Measurements from ENCODE around the gene GPAM. TPM values are rescaled to one million over a fixed set of nuclear protein-coding genes. Genes with fewer than 3 reads are reported as not detected.

Gene GPAM
- total RNA-seq, 2 experiments from 2014 or later = 7.5 to 13.0 TPM

- ChIA-PET CTCF (ENCODE audit: unreplicated experiment) (no interaction called here), POLR2A (no interaction called here)
- no peak for DNase-seq (ENCODE audit: low spot score)
- H4K20me1 ChIP-seq (ENCODE audit: insufficient read depth, low read length) = no peaks in the 10 kb centered on the region
- H3K27ac ChIP-seq (ENCODE audit: low read depth, low read length, poor library complexity, severe bottlenecking) = no peak overlapping the region
- H3K4me3 ChIP-seq (ENCODE audit: low read depth, low read length, poor library complexity, severe bottlenecking) = no peak overlapping the region
- TF ChIP-seq EZH2phosphoT487 (IDR thresholded peaks at IDR 0.05; ENCODE audit: borderline replicate concordance, low read depth, low read length) = no peak
- TF ChIP-seq, protein P1, sequence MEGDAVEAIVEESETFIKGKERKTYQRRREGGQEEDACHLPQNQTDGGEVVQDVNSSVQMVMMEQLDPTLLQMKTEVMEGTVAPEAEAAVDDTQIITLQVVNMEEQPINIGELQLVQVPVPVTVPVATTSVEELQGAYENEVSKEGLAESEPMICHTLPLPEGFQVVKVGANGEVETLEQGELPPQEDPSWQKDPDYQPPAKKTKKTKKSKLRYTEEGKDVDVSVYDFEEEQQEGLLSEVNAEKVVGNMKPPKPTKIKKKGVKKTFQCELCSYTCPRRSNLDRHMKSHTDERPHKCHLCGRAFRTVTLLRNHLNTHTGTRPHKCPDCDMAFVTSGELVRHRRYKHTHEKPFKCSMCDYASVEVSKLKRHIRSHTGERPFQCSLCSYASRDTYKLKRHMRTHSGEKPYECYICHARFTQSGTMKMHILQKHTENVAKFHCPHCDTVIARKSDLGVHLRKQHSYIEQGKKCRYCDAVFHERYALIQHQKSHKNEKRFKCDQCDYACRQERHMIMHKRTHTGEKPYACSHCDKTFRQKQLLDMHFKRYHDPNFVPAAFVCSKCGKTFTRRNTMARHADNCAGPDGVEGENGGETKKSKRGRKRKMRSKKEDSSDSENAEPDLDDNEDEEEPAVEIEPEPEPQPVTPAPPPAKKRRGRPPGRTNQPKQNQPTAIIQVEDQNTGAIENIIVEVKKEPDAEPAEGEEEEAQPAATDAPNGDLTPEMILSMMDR (conservative IDR thresholded peaks at IDR 0.05; ENCODE audit: low read length) = no peak
- H3K9me2 ChIP-seq (ENCODE audit: insufficient read depth, low read length) = no peaks in the 10 kb centered on the region
- H2AFZ ChIP-seq (ENCODE audit: low read length) = no peak overlapping the region
- H3K4me1 ChIP-seq (ENCODE audit: insufficient read depth, low read length, poor library complexity, severe bottlenecking) = no peaks in the 10 kb centered on the region
- no peaks in the 10 kb centered on the region for H3K36me3 ChIP-seq (ENCODE audit: insufficient read depth, low read length)
- H3K79me2 ChIP-seq (ENCODE audit: insufficient read depth, low read depth, low read length) = no peaks in the 10 kb centered on the region
- no peak overlapping the region for H3K4me2 ChIP-seq (ENCODE audit: low read length)
- H3K9me3 ChIP-seq (ENCODE audit: low read length) = no peaks in the 10 kb centered on the region
- no TSS peak for BruUV-seq (replicated peaks)
- intact Hi-C loops (cut with micrococcal nuclease; ENCODE audit: unreplicated experiment) = no loop called here
These were observed 25.4 kb upstream of the GPAM start for GRCh38 chr10:112208997-112209396.

GRCh38 chr10:112208292-112208691 lies 24.7 kb upstream of the GPAM start:
- BruUV-seq (replicated peaks) = no TSS peak
- DNase-seq (ENCODE audit: low spot score) = no peak
- no peaks in the 10 kb centered on the region for H3K79me2 ChIP-seq (ENCODE audit: insufficient read depth, low read depth, low read length)
- H2AFZ ChIP-seq (ENCODE audit: low read length) = no peak overlapping the region
- intact Hi-C loops (cut with micrococcal nuclease; ENCODE audit: unreplicated experiment) = no loop called here
- no peaks in the 10 kb centered on the region for H3K36me3 ChIP-seq (ENCODE audit: insufficient read depth, low read length)
- no peaks in the 10 kb centered on the region for H4K20me1 ChIP-seq (ENCODE audit: insufficient read depth, low read length)
- POLR2A ChIA-PET = interaction anchor here (0.7 kb wide), 1 partner anchor 15 kb away, joined by 3 read pairs; no protein-coding TSS in a partner anchor
- no peaks in the 10 kb centered on the region for H3K9me3 ChIP-seq (ENCODE audit: low read length)
- no peaks in the 10 kb centered on the region for H3K4me1 ChIP-seq (ENCODE audit: insufficient read depth, low read length, poor library complexity, severe bottlenecking)
- TF ChIP-seq EZH2phosphoT487 (IDR thresholded peaks at IDR 0.05; ENCODE audit: borderline replicate concordance, low read depth, low read length) = no peak
- TF ChIP-seq, protein P1 (conservative IDR thresholded peaks at IDR 0.05; ENCODE audit: low read length) = no peak
- H3K4me2 ChIP-seq (ENCODE audit: low read length) = no peak overlapping the region
- no peak overlapping the region for H3K4me3 ChIP-seq (ENCODE audit: low read depth, low read length, poor library complexity, severe bottlenecking)
- CTCF ChIA-PET (ENCODE audit: unreplicated experiment) = no interaction called here
- no peak overlapping the region for H3K27ac ChIP-seq (ENCODE audit: low read depth, low read length, poor library complexity, severe bottlenecking)
- H3K9me2 ChIP-seq (ENCODE audit: insufficient read depth, low read length) = no peaks in the 10 kb centered on the region

GRCh38 chr10:112203328-112204076 lies 19.9 kb upstream of the GPAM start:
- H3K4me3 ChIP-seq (ENCODE audit: low read depth, low read length, poor library complexity, severe bottlenecking) = no peak overlapping the region
- H3K9me2 ChIP-seq (ENCODE audit: insufficient read depth, low read length) = no peaks in the 10 kb centered on the region
- H3K27ac ChIP-seq (ENCODE audit: low read depth, low read length, poor library complexity, severe bottlenecking) = no peak overlapping the region
- BruUV-seq (replicated peaks) = no TSS peak
- no peaks in the 10 kb centered on the region for H3K4me1 ChIP-seq (ENCODE audit: insufficient read depth, low read length, poor library complexity, severe bottlenecking)
- H2AFZ ChIP-seq (ENCODE audit: low read length) = no peak overlapping the region
- intact Hi-C loops (cut with micrococcal nuclease; ENCODE audit: unreplicated experiment) = no loop called here
- no peaks in the 10 kb centered on the region for H3K9me3 ChIP-seq (ENCODE audit: low read length)
- H3K79me2 ChIP-seq (ENCODE audit: insufficient read depth, low read depth, low read length) = no peaks in the 10 kb centered on the region
- ChIA-PET POLR2A (interaction anchor here (1.0 kb wide), 1 partner anchor 20 kb away, joined by 3 read pairs; the partner anchor contains the start of gene GPAM), CTCF (ENCODE audit: unreplicated experiment) (no interaction called here)
- no peak for TF ChIP-seq EZH2phosphoT487 (IDR thresholded peaks at IDR 0.05; ENCODE audit: borderline replicate concordance, low read depth, low read length)
- TF ChIP-seq, protein P1 (conservative IDR thresholded peaks at IDR 0.05; ENCODE audit: low read length) = no peak
- no peak for DNase-seq (ENCODE audit: low spot score)
- H4K20me1 ChIP-seq (ENCODE audit: insufficient read depth, low read length) = no peaks in the 10 kb centered on the region
- H3K4me2 ChIP-seq (ENCODE audit: low read length) = no peak overlapping the region
- no peaks in the 10 kb centered on the region for H3K36me3 ChIP-seq (ENCODE audit: insufficient read depth, low read length)
